Erythroblast (primary cell): ENCODE results near the gene ELMO2.

Source experiments
- GATA1 ChIP-seq: IDR thresholded peaks from 2 replicates; pipeline ENCODE4 v1.6.1; 2011; ENCODE audit warnings: low read depth, mild to moderate bottlenecking, control low read depth, low read length, moderate library complexity
- POLR2A ChIP-seq: IDR thresholded peaks from 2 replicates; pipeline ENCODE4 v1.6.1; 2011; ENCODE audit warnings: mild to moderate bottlenecking, low read length

DNA sequence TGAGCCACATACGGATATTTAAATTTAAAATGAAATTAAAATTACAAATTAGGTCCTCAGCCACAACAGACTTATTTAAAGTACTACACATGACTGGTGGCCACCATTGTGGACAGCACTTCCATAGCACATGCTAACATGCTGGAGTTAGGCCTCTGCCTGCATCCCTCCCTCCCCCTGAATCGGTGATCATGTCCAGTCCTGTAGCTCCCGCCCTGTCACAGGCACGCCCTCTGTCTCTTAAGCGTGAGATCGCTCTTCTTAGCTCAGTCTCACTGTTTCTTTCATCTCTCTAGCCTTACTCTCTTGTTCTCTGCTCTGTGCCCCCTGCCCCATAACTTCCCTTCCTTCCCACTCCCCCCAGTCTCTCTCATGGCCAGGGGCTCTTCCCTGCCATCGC is 28.9 kb downstream of the ELMO2 start:
- no peak for TF ChIP-seq POLR2A
- no peak for TF ChIP-seq GATA1
